GM18511 (cell line): ENCODE measurements around the gene ANG.
"Not testable (repeated sequence)": the region's sequence is repeated elsewhere in the genome, so short reads cannot be mapped to it uniquely, and the experiment has no call there.

ENCODE experiments used
- ATAC-seq: cut with Tn5 transposase; IDR thresholded peaks from one replicate; pipeline ENCODE4 v1.9.1; 2021; ENCODE audit warnings: mild to moderate bottlenecking, moderate library complexity; ENCODE audit not compliant: unreplicated experiment

The ANG gene

GRCh38 chr14:20698018-20698329, 9.4 kb downstream of the ANG start:
- no peak for ATAC-seq

GRCh38 chr14:20698934-20699333, 10.4 kb downstream of the ANG start:
- ATAC-seq: no peak

GRCh38 chr14:20699931-20700330, 11.4 kb downstream of the ANG start:
- no peak for ATAC-seq

DNA sequence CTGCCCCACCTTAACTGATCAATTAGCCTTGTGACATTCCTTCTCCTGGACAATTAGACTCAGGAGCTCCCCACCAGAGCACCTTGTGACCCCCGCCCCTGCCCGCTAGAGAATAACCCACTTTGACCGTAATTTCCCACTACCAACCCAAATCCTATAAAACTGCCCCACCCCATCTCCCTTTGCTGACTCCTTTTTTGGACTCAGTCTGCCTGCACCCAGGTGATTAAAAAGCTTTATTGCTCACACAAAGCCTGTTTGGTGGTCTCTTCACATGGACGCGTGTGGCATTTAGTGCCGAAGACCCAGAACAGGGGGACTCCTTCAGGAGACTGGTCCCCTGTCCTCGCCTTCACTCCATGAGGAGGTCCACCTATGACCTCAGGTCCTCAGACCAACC, 12.4 kb downstream of the ANG start:
- not testable (repeated sequence) for ATAC-seq

DNA sequence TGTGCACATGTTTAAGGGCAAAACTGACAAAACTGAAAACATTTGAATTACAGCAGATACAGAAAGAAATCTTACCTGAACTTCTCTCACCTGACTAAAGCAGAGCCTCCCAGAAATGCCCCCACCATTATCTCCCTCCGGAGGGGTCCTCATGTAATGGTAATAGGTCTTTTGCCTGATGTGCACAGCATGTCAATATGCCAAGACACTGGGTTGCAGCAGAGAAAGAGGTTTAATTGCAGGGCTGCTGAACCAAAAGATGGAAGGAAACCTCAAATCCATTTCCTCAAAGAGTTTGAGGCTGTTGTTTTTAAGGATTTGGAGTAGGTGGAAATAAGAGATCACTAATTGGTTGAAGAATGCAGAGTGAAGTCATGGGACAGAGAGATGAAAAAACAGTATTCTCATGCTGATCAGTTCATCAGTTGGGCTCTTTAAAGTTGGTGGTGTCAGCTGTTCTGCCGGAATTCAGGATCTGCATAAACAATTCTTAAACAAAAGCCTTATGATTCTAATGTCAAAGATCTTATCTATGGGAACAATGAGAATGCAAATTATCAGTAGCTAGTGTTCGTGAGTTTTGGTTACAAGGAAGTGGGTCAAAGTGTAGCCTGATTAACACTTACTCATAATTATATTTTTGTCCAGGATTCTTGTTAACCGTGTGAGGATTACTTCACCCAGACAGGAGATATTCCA, 18.2 kb downstream of the ANG start:
- no peak for ATAC-seq

- no peak for ATAC-seq
Observed at GRCh38 chr14:20707622-20708021, 19.1 kb downstream of the ANG start.

DNA sequence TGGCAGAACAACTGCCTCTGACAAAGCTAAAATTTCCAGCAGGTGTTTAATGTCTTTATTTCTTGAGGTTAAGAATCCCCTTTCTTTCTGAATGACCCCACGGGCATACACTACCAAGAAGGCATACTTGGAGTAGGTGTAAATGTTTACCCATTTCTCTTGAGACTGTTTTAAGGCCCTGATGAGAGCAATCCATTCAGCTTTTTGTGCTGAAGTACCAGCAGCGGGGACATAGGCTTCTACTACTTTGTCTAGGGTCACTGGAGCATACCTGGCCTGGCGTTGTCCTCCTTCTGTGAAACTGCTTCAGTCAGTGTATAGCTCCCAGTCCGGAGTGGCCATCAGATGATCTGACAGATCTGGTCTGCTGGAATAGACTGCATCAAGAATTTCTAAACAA, 22.7 kb downstream of the ANG start:
- ATAC-seq: no peak

DNA sequence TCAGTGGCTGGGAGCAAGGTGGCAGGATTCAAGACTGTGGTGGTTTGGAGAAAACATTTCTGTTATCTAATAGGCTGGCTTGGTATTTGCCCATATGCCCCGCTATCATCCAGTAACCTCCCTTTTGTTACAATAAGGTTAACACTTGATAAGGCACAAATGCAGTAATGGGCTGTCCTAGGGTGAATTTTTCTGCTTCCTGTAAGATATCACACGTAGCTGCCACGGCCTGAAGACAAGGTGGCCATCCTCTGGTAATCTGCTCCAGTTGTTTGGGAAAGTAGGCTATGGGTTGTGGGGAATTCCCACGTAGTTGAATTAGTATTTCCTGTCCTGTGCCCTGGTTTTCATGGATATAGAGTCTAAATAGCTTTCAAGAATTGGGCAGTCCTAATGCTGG, 23.1 kb downstream of the ANG start:
- ATAC-seq: no peak

- ATAC-seq: no peak
Observed at GRCh38 chr14:20712904-20713303, 24.3 kb downstream of the ANG start.

DNA sequence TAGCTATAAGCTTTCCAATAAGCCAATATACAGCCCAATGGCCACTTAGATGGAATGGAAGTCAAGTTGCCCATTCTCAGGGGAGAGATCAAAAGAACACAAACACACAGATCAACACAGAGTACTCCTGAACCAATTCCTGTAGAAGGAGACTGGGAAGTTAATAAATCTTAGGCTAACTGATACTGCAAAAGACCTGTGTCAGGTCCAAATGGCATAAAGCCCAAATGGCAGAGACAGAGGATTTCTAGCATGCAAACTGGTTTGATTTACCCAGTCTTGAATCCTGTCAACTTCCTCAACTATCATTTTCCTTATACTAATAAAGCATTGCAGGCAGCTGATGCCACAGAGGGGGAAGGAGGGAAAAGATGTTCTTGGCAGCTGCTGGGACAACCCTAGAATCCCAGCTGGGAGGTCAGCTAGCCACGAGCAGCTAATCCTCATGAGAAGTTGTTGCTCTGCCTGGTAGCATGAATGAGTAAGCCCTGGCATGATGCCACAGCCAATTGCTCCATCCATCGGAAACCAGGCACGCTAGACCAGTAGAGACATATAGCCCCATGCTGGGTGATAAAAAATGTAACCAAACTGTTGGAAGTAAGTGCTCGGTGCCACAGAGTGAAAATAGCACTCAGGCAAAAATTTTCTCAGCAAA, 26.2 kb downstream of the ANG start:
- ATAC-seq: no peak

- ATAC-seq: no peak
Observed at GRCh38 chr14:20719777-20720176, 31.2 kb downstream of the ANG start.

DNA sequence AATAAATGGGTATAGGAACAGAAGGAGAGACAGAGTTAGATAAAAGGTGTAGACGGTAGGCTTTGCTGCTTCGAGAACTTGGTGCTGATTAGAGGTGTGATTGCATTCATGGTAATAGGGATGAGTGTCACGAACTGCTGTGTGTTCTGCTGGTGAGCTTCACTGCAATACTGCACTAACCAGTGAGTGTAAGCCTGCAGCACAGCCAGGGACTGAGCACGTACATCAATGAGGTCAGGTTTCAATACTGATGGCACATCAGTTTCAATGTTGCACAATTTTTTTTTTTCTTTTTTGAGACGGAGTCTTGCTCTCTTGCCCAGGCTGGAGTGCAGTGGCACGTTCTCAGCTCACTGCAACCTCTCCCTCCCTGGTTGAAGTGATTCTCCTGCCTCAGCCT, 32.2 kb downstream of the ANG start:
- ATAC-seq: no peak

DNA sequence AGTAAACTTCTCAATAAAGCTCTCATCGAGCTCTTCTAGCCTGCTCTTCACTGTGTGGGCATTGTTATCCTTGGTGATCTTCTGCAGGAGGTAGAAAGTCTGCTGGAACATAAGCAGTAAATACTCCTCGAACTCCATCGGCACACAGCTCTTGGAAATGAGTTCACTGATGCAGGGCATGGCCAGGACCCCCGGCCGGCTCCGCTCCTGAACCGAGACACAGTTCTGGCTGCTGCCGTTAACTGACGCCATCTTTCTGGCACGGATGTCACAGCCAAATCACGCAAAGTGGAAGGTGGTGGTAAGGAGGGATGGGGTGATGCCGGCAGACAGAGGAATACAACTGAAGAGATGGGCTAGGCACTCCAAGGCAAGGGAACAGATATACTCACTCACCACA, 33.5 kb downstream of the ANG start:
- no peak for ATAC-seq

GRCh38 chr14:20723488-20723887, 34.9 kb downstream of the ANG start:
- ATAC-seq: no peak

DNA sequence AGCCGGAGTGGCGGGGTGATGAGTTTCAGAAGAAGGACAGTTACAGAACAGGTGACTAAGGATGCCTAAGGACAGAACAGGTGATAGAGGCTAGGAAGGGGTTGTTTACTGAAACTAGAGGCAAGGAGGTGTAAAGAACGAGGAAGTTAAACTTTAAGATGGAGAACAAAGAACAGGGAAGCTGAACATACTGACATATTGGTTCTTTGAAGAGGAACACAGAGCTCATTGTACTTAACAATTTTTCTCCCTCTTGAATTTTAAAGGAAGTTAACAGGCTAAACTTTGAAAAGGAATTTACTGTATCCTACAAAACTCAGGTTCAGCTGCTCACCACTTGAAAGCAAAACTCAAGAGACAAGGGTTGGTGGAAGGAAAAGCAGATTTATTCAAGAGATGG, 37.6 kb downstream of the ANG start:
- ATAC-seq: not testable (repeated sequence)

DNA sequence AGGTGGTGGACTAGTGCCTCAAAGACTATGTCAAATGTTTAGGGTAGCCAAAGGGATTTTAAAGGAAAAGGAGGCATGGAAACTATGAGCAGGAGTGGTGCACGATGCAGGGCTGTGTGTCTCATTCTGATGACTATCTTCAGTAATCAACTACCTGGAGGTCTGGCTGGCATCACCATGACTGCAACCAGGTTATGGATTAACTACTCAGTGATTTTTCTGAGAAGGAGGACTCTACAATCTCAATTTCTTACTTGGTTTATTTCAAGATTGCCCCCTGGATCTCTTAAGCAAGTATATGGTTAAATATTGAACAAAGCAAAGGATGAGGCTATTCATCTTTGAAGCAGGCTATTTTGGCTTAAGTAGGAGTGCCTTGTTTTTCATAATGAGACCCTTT, 38.0 kb downstream of the ANG start:
- no peak for ATAC-seq

DNA sequence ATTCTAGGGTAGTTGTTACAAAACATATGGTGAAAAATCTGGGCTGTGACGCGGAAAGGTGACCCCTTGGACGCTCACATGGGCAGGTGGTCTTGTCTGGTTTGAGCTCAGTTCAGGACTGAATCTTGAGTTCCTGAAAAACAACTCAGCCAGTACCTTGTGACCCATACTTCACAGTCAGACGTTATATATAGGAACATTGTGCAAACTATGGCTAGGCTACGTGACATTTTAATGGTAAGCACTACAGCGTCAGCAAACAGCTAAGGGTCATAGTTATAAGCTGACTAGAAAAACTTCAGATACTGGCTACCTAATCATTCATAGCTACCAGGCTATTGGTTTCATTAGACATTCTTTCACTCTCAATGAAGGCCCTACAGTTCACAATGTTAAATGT, 42.3 kb downstream of the ANG start:
- ATAC-seq: no peak

- ATAC-seq: no peak
Observed at GRCh38 chr14:20732477-20732876, 43.9 kb downstream of the ANG start.

DNA sequence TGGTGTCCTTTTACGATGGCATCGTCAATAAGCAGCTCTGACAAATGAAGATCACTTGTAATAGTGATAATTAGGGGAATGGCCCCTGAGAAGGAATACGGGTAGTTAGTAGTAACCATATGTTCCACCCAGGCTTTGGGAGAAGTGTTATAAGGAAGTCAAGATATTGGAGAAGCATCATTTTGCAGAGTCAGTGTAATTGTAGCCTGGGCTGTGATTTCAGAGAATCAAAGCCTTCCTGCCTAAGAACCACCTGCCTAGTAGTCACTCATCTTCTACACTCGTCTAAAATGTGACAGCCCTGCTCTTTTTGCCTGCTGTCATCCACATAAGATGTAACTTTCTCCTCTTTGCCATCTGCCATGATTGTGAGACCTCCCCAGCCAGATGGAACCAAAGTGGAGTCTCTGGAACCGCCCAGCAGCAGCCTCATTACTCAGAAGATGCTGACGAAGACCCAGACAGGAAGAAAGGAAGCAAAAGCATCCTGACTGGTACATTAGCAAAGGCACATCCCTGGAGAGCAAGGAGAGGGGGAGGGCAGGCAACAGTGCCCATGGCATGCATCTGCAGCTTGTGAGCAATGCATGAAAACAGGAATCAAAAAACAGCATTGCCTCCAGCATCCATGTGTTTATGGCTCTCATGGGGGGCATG, 44.5 kb downstream of the ANG start:
- no peak for ATAC-seq

GRCh38 chr14:20733684-20734429, 45.3 kb downstream of the ANG start:
- ATAC-seq: no peak

- no peak for ATAC-seq
Observed at GRCh38 chr14:20734430-20734806, 45.9 kb downstream of the ANG start.

- not testable (repeated sequence) for ATAC-seq
Observed at GRCh38 chr14:20738292-20738691, 49.7 kb downstream of the ANG start.
